Measurements from ENCODE around the gene NEGR1. TPM values are rescaled to one million over a fixed set of nuclear protein-coding genes. Genes with fewer than 3 reads are reported as not detected.

The NEGR1 gene
- total and polyA plus RNA-seq, 7 donors: 0.69 to 69.2 (median 42.5) TPM

GRCh38 chr1:72094209-72094608 is 188.1 kb downstream of the NEGR1 start:
- no peak overlapping the region for H3K4me3 ChIP-seq
- H3K9me3 ChIP-seq: no peaks in the 10 kb centered on the region
- H3K27me3 ChIP-seq: no peaks in the 10 kb centered on the region
- H3K36me3 ChIP-seq: no peaks in the 10 kb centered on the region
- no peak for TF ChIP-seq POLR2A (IDR thresholded peaks at IDR 0.05)
- TF ChIP-seq CTCF (IDR thresholded peaks at IDR 0.05): no peak
- no peak for TF ChIP-seq POLR2AphosphoS5 (IDR thresholded peaks at IDR 0.05)
- TF ChIP-seq EP300 (IDR thresholded peaks at IDR 0.05): no peak
- no peaks in the 10 kb centered on the region for H3K4me1 ChIP-seq
- 65 to 72% methylated on average over 2 of the region's 2 CpGs for WGBS, 2 donors
- intact Hi-C loops (cut with DNase I): no loop called here
- DNase-seq: no peak
- H3K27ac ChIP-seq: no peak overlapping the region

GRCh38 chr1:72086394-72086793 is 195.9 kb downstream of the NEGR1 start:
- H3K27ac ChIP-seq: no peak overlapping the region
- no peaks in the 10 kb centered on the region for H3K27me3 ChIP-seq
- no peak for TF ChIP-seq CTCF (IDR thresholded peaks at IDR 0.05)
- no peak for TF ChIP-seq POLR2AphosphoS5 (IDR thresholded peaks at IDR 0.05)
- TF ChIP-seq POLR2A (IDR thresholded peaks at IDR 0.05): no peak
- TF ChIP-seq EP300 (IDR thresholded peaks at IDR 0.05): no peak
- H3K4me1 ChIP-seq: no peaks in the 10 kb centered on the region
- WGBS, 2 donors: 84 to 86% methylated on average over 3 of the region's 3 CpGs
- H3K36me3 ChIP-seq: no peaks in the 10 kb centered on the region
- no peak for DNase-seq
- intact Hi-C loops (cut with DNase I): no loop called here
- H3K4me3 ChIP-seq: no peak overlapping the region
- H3K9me3 ChIP-seq: no peaks in the 10 kb centered on the region

- TF ChIP-seq POLR2AphosphoS5 (IDR thresholded peaks at IDR 0.05): no peak
- TF ChIP-seq CTCF (IDR thresholded peaks at IDR 0.05): no peak
- no peak for TF ChIP-seq POLR2A (IDR thresholded peaks at IDR 0.05)
- no peak for TF ChIP-seq EP300 (IDR thresholded peaks at IDR 0.05)
- peaks cover 0 to 4% (median 0%) of the 10 kb centered on the region in 4 donors for H3K4me1 ChIP-seq
Measured at GRCh38 chr1:72075425-72075824, 206.9 kb downstream of the NEGR1 start.

GRCh38 chr1:72066431-72066830 is 215.9 kb downstream of the NEGR1 start:
- Histone ChIP-seq H3K27me3 (no peaks in the 10 kb centered on the region), H3K27ac (peak overlapping the region in 2 of 4 donors; percentile 43 to 52), H3K9me3 (no peaks in the 10 kb centered on the region), H3K4me1 (peaks cover 0 to 51% (median 22%) of the 10 kb centered on the region in 4 donors), H3K36me3 (no peaks in the 10 kb centered on the region), H3K4me3 (no peak overlapping the region)
- DNase-seq: no peak
- intact Hi-C loops (cut with DNase I): no loop called here
- no peak for TF ChIP-seq EP300 (IDR thresholded peaks at IDR 0.05)
- TF ChIP-seq POLR2AphosphoS5 (IDR thresholded peaks at IDR 0.05): peak in 1 of 4 donors; percentile 22
- 80 to 81% methylated on average over 7 of the region's 7 CpGs for WGBS, 2 donors

More at GRCh38 chr1:72075425-72075824, 206.9 kb downstream of the NEGR1 start:
- intact Hi-C loops (cut with DNase I): no loop called here
- Histone ChIP-seq H3K4me3 (no peak overlapping the region), H3K36me3 (no peaks in the 10 kb centered on the region), H3K9me3 (no peaks in the 10 kb centered on the region), H3K27me3 (no peaks in the 10 kb centered on the region), H3K27ac (no peak overlapping the region)
- DNase-seq: no peak

- 63 to 77% methylated on average over 3 of the region's 3 CpGs for WGBS, 2 donors
Measured at GRCh38 chr1:72064196-72065075, 217.9 kb downstream of the NEGR1 start.

More at GRCh38 chr1:72064196-72065075, 217.9 kb downstream of the NEGR1 start:
- peaks cover 0 to 51% (median 22%) of the 10 kb centered on the region in 4 donors for H3K4me1 ChIP-seq
- no peaks in the 10 kb centered on the region for H3K27me3 ChIP-seq
- H3K36me3 ChIP-seq: no peaks in the 10 kb centered on the region
- TF ChIP-seq POLR2AphosphoS5 (IDR thresholded peaks at IDR 0.05) (no peak), EP300 (IDR thresholded peaks at IDR 0.05) (no peak), POLR2A (IDR thresholded peaks at IDR 0.05) (no peak), CTCF (IDR thresholded peaks at IDR 0.05) (no peak)
- intact Hi-C loops (cut with DNase I): no loop called here
- peak overlapping the region in 2 of 4 donors; percentile 4 to 18 for H3K4me3 ChIP-seq
- peak overlapping the region in 3 of 4 donors; percentile 23 to 42 (median 40) for H3K27ac ChIP-seq
- DNase-seq: no peak
- no peaks in the 10 kb centered on the region for H3K9me3 ChIP-seq
